22Rv1 (cell line): ENCODE results near the gene CEACAM19.
"Not testable (repeated sequence)": the region's sequence is repeated elsewhere in the genome, so short reads cannot be mapped to it uniquely, and the experiment has no call there.

ENCODE experiments used
- H3K27ac ChIP-seq: fragments of 450-650 bp; 2 replicates; pipeline ENCODE4 v1.5.1; 2017
- ZFX ChIP-seq: fragments of 450-650 bp; IDR thresholded peaks from 2 replicates; pipeline ENCODE4 v1.6.1; 2017; ENCODE audit warnings: antibody characterized with exemption, borderline replicate concordance
- TF ChIP-seq, protein P1 (sequence below): fragments of 450-650 bp; IDR thresholded peaks from 2 replicates; pipeline ENCODE4 v1.5.1; 2017; ENCODE audit warnings: mild to moderate bottlenecking

Gene CEACAM19

GRCh38 chr19:44705502-44706010 is 34.3 kb downstream of the CEACAM19 start:
- TF ChIP-seq, protein P1, sequence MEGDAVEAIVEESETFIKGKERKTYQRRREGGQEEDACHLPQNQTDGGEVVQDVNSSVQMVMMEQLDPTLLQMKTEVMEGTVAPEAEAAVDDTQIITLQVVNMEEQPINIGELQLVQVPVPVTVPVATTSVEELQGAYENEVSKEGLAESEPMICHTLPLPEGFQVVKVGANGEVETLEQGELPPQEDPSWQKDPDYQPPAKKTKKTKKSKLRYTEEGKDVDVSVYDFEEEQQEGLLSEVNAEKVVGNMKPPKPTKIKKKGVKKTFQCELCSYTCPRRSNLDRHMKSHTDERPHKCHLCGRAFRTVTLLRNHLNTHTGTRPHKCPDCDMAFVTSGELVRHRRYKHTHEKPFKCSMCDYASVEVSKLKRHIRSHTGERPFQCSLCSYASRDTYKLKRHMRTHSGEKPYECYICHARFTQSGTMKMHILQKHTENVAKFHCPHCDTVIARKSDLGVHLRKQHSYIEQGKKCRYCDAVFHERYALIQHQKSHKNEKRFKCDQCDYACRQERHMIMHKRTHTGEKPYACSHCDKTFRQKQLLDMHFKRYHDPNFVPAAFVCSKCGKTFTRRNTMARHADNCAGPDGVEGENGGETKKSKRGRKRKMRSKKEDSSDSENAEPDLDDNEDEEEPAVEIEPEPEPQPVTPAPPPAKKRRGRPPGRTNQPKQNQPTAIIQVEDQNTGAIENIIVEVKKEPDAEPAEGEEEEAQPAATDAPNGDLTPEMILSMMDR: no peak
- no peak for TF ChIP-seq ZFX
- no peak overlapping the region for H3K27ac ChIP-seq

DNA sequence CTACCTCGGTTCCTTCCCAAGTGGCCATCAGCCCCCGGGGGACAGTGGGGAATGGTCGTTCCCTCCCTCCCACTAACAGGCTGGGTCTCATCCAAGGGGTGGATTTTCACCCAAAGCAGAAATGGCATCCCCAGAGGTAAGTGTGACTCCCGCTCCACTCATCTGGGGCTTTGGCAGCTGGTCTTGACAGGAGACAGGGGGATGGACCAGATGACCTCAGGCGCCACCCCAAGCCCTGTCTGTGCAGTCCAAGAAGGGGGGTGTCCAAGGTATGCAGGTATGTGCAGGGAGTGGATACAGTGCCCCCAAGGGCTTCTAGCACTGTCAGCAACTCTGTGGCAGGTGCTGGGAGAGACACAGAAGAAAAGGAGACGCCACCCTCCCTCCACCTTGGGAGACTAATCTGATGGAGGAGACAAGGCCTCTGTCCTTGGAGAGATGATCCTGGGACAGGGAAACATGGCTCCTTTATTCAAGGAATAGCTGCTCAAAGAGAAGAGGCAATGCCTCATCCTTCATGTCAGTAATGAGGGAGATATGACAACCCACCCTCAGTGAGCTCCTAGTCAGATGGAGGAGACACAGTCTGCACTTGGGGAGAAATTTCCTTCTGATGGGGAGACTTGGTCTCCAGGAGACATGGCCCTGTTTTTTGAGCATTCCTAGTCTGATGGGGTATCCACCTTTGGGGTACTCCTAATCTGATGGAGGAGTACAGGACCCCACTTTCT is 35.4 kb downstream of the CEACAM19 start:
- TF ChIP-seq, protein P1: no peak
- TF ChIP-seq ZFX: no peak
- no peak overlapping the region for H3K27ac ChIP-seq

- TF ChIP-seq, protein P1: no peak
- TF ChIP-seq ZFX: no peak
- H3K27ac ChIP-seq: no peak overlapping the region
These were observed 36.5 kb downstream of the CEACAM19 start for GRCh38 chr19:44707794-44708193.

DNA sequence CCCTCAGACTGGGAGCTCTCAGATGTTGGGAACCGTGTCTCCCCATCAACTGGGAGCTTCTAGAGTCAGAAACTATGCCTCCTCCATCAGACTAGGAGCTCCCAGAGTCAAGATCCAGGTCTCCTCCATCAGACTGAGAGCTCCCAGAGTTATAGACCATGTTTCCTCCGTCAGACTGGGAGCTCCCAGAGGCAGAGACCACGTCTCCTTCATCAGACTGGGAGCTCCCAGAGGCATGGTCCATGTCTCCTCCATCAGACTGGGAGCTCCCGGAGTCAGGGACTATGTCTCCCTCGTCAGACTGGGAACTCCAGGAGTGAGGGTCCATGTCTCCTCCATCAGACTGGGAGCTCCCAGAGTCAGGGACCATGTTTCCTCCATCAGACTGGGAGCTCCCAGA is 37.7 kb downstream of the CEACAM19 start:
- H3K27ac ChIP-seq: no peak overlapping the region
- no peak for TF ChIP-seq ZFX
- TF ChIP-seq, protein P1: no peak

GRCh38 chr19:44709434-44710266 is 38.4 kb downstream of the CEACAM19 start:
- H3K27ac ChIP-seq: not testable (repeated sequence)

DNA sequence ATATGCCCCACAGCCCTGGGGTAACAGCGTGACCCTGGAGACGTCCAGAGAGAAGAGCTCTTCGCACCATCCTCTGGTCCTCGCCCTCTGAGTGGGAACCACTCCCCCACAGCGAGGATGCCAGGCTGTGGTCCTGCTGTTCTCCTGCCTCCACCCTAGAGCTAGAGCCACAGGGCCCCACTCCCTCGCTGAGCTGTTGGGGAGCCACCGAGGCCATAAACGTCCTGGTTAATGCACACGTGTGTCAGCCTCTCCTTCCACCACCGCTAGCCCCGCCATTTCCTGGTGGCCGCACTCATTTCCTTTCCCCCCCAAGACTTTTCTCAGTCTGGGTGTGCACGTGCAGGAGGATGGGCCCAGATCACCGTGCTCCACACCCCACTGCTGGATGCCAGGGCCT is 39.2 kb downstream of the CEACAM19 start:
- no peak overlapping the region for H3K27ac ChIP-seq
- TF ChIP-seq, protein P1: no peak
- TF ChIP-seq ZFX: no peak

GRCh38 chr19:44712864-44713515 is 41.7 kb downstream of the CEACAM19 start:
- H3K27ac ChIP-seq: no peak overlapping the region
- TF ChIP-seq, protein P1: no peak
- TF ChIP-seq ZFX: no peak
